Peyer's patch (tissue), 4 donors: Measurements from ENCODE around the gene GJA3. TPM values are rescaled to one million over a fixed set of nuclear protein-coding genes. Genes with fewer than 3 reads are reported as not detected.

Experiments
- DNase-seq, 3 donors: peaks; one replicate each; pipeline ENCODE4 v3.0.0-alpha.2; 2017 to 2019
- H3K27ac ChIP-seq, 4 donors: fragments of 200-600 bp; sonication (generic); one replicate each; pipeline ENCODE4 v1.5.1; 2016 to 2019
- H3K27me3 ChIP-seq, 2 donors: fragments of 200-600 bp; sonication (generic); one replicate each; pipeline ENCODE4 v1.5.1; 2019
- H3K36me3 ChIP-seq, 3 donors: fragments of 200-600 bp; sonication (generic); one replicate each; pipeline ENCODE4 v1.5.1; 2016 to 2019
- H3K4me1 ChIP-seq, 4 donors: fragments of 200-600 bp; sonication (generic); one replicate each; pipeline ENCODE4 v1.5.1; 2016 to 2019
- H3K4me3 ChIP-seq, 4 donors: fragments of 200-600 bp; sonication (generic); 1 replicate in 3 of 4; 2 replicates in 1 of 4; pipeline ENCODE4 v1.5.1; 2016 to 2019; ENCODE audit warnings: mild to moderate bottlenecking in 1 of 4
- H3K9me3 ChIP-seq, 4 donors: fragments of 200-600 bp; sonication (generic); one replicate each; pipeline ENCODE4 v1.5.1; 2016 to 2019; ENCODE audit warnings: mild to moderate bottlenecking in 1 of 4
- POLR2A ChIP-seq, 2 donors: fragments of 450-650 bp; IDR thresholded peaks; one replicate each; pipeline ENCODE4 v1.5.1; 2017; ENCODE audit warnings: antibody characterized with exemption in 2 of 2, mild to moderate bottlenecking in 2 of 2, moderate library complexity in 2 of 2
- total RNA-seq, 4 donors: library from RNA; depleted of rRNA; stranded (reverse); fragments of >200 nt; gene quantifications; one replicate each; pipeline ENCODE4 v1.1.0, GENCODE V29; 2016
- TF ChIP-seq, protein P1 (sequence below), 6 experiments: fragments of 450-650 bp in 4 of 6; fragments of 200-600 bp in 2 of 6; sonication (generic) in 1 of 6; IDR thresholded peaks; one replicate each; pipeline ENCODE4 v1.5.1; 2017 to 2019; ENCODE audit warnings: antibody characterized with exemption in 6 of 6, mild to moderate bottlenecking in 3 of 6, moderate library complexity in 1 of 6

The GJA3 gene
- total RNA-seq, 4 donors from 2014 or later = not detected

DNA sequence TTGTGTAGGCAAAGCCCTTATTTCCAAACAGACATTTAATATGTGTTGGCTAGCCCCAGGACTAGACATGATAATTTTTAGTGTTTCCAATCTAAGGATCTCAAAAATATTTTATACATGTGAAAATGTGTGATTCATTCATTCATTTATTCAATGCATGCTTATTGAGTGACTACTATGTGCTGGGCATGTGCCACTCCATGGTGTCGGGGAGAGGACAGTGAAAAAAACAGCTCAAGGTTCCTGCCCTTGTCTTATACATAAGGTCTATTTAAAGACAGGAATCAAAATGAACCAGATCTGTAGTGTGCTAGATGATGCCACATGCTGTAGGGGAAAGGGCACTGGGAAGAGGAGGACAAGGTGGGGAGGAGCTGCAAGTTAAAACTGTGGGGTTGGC is 36.5 kb downstream of the GJA3 start:
- Histone ChIP-seq H3K27me3 (peaks cover 0 to 9% of the 10 kb centered on the region in 2 donors), H3K4me3 (no peak overlapping the region), H3K9me3 (no peaks in the 10 kb centered on the region), H3K36me3 (no peaks in the 10 kb centered on the region), H3K4me1 (peaks cover 0 to 18% (median 14%) of the 10 kb centered on the region in 4 donors), H3K27ac (no peak overlapping the region)
- no peak for TF ChIP-seq POLR2A (IDR thresholded peaks at IDR 0.05)
- TF ChIP-seq, protein P1, sequence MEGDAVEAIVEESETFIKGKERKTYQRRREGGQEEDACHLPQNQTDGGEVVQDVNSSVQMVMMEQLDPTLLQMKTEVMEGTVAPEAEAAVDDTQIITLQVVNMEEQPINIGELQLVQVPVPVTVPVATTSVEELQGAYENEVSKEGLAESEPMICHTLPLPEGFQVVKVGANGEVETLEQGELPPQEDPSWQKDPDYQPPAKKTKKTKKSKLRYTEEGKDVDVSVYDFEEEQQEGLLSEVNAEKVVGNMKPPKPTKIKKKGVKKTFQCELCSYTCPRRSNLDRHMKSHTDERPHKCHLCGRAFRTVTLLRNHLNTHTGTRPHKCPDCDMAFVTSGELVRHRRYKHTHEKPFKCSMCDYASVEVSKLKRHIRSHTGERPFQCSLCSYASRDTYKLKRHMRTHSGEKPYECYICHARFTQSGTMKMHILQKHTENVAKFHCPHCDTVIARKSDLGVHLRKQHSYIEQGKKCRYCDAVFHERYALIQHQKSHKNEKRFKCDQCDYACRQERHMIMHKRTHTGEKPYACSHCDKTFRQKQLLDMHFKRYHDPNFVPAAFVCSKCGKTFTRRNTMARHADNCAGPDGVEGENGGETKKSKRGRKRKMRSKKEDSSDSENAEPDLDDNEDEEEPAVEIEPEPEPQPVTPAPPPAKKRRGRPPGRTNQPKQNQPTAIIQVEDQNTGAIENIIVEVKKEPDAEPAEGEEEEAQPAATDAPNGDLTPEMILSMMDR (IDR thresholded peaks at IDR 0.05) = no peak
- DNase-seq = peak in 1 of 3 donors; percentile 8

DNA sequence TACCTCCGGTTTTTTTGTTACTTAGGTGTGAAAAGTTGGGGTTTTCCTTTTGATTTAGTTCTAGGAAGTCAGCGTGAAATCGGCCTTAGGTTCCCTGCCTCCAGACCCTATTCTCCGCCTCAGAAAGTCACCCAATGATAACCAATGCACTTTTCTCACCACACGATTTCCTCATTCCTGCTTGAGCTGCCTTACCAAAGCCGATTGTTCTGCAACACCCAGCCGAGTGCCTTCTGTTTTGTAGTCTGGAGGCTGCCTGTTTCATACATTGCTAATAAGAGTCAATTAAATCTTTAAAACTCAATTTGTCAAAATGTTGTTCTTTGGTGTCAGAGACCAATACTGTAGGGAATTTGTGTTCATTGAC is 39.7 kb downstream of the GJA3 start:
- H3K9me3 ChIP-seq = no peaks in the 10 kb centered on the region
- peak in 1 of 3 donors; percentile 34 for DNase-seq
- no peaks in the 10 kb centered on the region for H3K27me3 ChIP-seq
- H3K36me3 ChIP-seq = no peaks in the 10 kb centered on the region
- peaks cover 0 to 5% (median 2%) of the 10 kb centered on the region in 4 donors for H3K4me1 ChIP-seq
- H3K4me3 ChIP-seq = peak overlapping the region; percentile 23 to 42 (median 30)
- no peak for TF ChIP-seq POLR2A (IDR thresholded peaks at IDR 0.05)
- TF ChIP-seq, protein P1 (IDR thresholded peaks at IDR 0.05) = no peak
- peak overlapping the region in 3 of 4 donors; percentile 4 to 90 (median 53) for H3K27ac ChIP-seq

DNA sequence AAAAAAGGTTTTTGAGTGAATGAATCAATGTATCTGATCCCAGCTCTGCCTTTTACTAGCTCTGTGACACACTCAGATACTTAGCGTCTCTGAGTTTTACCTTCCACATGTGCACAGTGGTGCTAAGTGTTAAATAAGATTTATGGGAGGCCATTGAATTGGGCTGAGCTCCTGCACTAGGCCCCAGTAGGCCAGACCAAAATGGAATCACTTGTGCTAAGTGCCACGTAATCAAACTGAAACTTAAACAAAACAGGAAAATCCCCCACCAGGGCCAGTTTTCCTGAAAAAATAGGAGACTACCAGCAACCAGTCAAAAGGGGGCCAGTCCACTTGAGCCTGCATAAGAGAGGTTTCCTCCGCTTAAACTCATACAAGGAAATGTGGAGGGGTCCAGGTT is 40.9 kb downstream of the GJA3 start:
- peak overlapping the region; percentile 23 to 42 (median 30) for H3K4me3 ChIP-seq
- H3K4me1 ChIP-seq = peaks cover 0 to 5% (median 2%) of the 10 kb centered on the region in 4 donors
- no peaks in the 10 kb centered on the region for H3K9me3 ChIP-seq
- TF ChIP-seq POLR2A (IDR thresholded peaks at IDR 0.05) = no peak
- TF ChIP-seq, protein P1 (IDR thresholded peaks at IDR 0.05) = no peak
- no peak for DNase-seq
- H3K27ac ChIP-seq = peak overlapping the region; percentile 33 to 90 (median 80)
- H3K27me3 ChIP-seq = no peaks in the 10 kb centered on the region
- H3K36me3 ChIP-seq = no peaks in the 10 kb centered on the region

DNA sequence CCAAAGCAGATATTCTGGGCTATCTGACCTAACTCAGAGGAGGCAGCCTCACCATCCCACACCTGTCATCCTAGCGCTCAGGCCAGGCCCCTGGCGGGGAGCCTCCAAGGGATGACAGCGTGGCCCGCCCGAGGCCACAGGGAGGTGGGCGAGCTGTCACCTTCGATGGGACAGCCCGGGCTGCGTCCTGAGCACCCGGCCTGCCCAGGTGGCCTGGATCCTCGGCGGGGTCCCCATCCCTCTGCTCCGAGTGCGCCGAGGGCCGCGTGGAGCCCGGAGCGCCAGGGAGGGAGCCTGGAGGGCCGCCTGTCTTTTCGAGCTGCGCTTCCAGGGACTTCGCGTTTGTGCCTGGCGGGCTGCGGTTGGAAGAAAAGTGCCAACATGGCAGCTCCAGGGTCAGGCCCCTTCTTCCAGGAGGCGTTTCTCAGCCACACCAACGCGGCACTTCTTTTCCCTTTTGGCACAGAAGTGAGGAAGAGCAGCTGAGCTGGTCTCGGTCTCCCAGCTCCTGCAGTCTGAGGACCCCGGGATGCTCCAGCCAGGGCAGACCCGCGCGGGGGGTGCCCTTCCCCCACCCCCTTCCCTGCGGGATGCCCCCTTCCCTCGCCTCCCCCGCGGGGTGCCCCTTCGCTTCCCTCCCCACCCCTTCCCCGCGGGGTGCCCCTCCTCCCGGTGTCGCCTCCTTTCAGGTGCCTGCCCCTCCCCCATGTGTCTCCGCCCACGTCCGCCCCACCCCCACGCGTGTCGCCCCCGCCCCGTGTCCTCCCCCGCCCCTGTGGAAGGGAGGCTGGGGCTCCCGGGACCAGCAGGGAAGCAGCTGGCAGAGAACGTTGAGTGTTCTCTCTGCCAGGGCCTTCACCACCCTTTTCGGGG is 42.3 kb downstream of the GJA3 start:
- Histone ChIP-seq H3K4me1 (peaks cover 0 to 5% (median 2%) of the 10 kb centered on the region in 4 donors), H3K27ac (peak overlapping the region; percentile 33 to 90 (median 80)), H3K36me3 (no peaks in the 10 kb centered on the region), H3K9me3 (no peaks in the 10 kb centered on the region), H3K27me3 (no peaks in the 10 kb centered on the region), H3K4me3 (peak overlapping the region; percentile 51 to 85 (median 67))
- no peak for TF ChIP-seq POLR2A (IDR thresholded peaks at IDR 0.05)
- TF ChIP-seq, protein P1 (IDR thresholded peaks at IDR 0.05) = no peak
- peak; percentile 20 to 83 (median 70) for DNase-seq

DNA sequence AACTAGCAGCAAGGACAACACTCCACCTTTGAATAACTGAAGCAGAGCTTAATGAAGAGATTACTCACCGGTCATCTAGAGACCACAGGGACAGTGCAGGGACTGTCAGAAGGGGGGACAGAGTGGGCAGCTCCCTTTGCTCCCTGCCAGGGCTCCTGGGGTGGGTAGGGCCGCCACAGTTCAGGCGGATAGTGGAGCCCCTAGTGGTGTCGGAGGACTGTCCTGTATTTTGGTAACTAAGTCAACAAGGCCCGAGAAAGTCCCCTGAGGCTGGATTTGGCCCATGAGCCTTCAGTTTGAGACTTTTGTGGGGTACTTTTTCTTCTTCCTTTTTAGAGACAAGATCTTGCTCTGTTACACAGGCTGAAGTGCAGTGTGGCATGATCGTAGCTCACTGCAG is 44.6 kb downstream of the GJA3 start:
- Histone ChIP-seq H3K9me3 (no peaks in the 10 kb centered on the region), H3K4me3 (no peak overlapping the region), H3K27me3 (no peaks in the 10 kb centered on the region), H3K4me1 (peaks cover 0 to 5% (median 2%) of the 10 kb centered on the region in 4 donors), H3K27ac (no peak overlapping the region), H3K36me3 (no peaks in the 10 kb centered on the region)
- TF ChIP-seq, protein P1 (IDR thresholded peaks at IDR 0.05) = no peak
- no peak for TF ChIP-seq POLR2A (IDR thresholded peaks at IDR 0.05)
- DNase-seq = peak in 1 of 3 donors; percentile 22
